ENCODE results near the gene WDR5. TPM values are rescaled to one million over a fixed set of nuclear protein-coding genes. Genes with fewer than 3 reads are reported as not detected.
"Not testable (repeated sequence)": the region's sequence is repeated elsewhere in the genome, so short reads cannot be mapped to it uniquely, and the experiment has no call there.

The WDR5 gene
- total RNA-seq (ENCODE audit: low replicate concordance): 14.4 and 19.9 TPM in 2 replicates

DNA sequence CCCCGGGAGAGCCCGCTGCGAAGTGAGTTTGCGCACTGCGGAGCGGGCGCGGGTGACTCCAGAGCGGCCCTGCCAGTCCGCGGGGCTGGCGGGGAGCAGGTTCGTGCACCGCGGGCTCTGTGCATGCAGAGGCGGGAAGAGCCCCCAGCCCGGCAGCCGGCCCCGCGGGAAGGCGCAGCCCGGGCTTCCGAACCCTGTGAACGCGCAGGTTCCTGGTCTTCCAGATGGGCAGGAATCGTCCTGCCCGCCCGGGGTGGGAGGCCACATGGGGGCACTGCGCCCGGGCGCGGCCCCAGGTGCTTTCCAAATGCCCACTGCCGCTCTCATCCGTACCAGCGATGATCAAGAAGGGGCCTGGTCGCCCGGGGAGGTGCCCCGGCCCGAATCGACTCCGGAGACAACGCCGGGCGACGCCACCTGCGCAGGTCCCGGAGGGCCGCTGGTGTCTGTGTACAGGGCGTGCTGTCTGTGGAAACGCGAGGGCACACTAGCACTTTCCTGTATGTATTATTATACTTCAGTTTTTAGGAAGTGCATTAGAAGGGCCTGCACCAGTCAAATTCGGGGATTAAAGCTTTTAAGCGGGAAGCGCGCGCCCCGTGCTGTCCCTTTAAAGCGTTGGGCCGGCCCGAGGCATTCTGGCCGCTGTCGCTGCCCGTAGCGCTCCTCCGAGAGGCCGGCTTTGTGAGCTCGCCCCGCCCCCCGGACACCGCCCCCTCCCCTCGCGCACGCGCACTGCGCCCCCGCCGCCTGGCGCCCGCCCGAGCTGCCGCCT is at the start of gene WDR5:
Gene WDR5, plus strand, starts transcription at position 740 of the 775 bp plus-strand sequence. CDS start 3,796 bp downstream, outside the sequence.
- TF ChIP-seq, protein P1, sequence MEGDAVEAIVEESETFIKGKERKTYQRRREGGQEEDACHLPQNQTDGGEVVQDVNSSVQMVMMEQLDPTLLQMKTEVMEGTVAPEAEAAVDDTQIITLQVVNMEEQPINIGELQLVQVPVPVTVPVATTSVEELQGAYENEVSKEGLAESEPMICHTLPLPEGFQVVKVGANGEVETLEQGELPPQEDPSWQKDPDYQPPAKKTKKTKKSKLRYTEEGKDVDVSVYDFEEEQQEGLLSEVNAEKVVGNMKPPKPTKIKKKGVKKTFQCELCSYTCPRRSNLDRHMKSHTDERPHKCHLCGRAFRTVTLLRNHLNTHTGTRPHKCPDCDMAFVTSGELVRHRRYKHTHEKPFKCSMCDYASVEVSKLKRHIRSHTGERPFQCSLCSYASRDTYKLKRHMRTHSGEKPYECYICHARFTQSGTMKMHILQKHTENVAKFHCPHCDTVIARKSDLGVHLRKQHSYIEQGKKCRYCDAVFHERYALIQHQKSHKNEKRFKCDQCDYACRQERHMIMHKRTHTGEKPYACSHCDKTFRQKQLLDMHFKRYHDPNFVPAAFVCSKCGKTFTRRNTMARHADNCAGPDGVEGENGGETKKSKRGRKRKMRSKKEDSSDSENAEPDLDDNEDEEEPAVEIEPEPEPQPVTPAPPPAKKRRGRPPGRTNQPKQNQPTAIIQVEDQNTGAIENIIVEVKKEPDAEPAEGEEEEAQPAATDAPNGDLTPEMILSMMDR (IDR thresholded peaks at IDR 0.05; ENCODE audit: insufficient read depth, low read length): peak; percentile 31
- DNase-seq (ENCODE audit: low read depth): peak; percentile 87
- H3K4me3 ChIP-seq (ENCODE audit: low read depth, low read length): peak within 1 kb of the TSS; percentile 93

DNA sequence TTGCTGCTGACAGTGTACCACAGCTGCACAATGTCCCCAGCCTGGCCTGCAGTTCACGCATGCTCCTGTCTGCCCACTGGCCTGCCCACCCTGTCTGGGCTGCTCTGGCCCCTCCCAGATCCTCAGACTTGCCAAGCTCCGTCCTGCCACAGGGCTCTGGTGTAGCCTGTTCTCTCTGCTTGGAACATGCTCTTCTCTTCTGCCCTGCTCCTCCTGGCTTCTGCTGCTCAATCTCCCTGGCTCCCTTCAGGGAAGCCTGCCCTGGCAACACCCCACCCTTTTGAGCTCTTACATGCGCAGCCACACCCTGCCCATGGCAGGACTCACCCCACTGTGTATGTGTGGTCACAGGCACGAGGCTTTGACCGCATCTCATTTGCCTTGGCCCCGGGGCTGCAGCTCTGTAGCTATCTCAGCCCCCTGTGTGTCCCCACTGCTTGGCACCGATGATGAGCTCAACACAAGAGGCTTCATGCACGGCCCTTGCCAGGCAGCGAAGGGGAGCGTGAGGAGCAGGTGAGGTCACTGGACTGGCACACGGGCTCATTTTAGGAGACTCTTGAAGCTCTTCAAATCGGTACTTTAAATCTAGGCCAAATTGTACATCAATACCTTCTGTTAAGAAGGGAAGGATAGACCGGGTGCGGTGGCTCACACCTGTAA is 47.7 kb upstream of the WDR5 start:
- DNase-seq (ENCODE audit: low read depth): no peak
- TF ChIP-seq, protein P1 (IDR thresholded peaks at IDR 0.05; ENCODE audit: insufficient read depth, low read length): no peak
- no peak overlapping the region for H3K4me3 ChIP-seq (ENCODE audit: low read depth, low read length)

DNA sequence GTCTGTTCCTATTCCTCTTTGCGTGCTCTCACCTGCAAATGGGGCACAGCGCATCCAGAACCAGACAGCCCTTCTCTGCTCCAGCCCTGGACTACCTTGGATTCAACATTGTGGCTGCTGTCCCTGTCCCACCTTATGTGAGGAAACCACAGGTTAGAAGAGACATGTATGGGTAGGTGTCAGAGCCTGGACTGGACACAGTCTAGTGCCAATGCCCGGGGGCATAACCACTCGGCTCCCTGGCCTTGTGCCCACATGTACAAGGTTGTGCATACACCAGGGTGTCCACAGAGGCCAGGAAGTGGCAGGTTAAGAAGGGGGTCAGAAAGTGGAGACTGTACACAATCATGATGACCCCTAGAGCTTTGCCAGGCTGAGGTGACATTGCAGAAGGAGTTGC is 45.9 kb upstream of the WDR5 start:
- TF ChIP-seq, protein P1 (IDR thresholded peaks at IDR 0.05; ENCODE audit: insufficient read depth, low read length): no peak
- no peak overlapping the region for H3K4me3 ChIP-seq (ENCODE audit: low read depth, low read length)
- DNase-seq (ENCODE audit: low read depth): no peak

DNA sequence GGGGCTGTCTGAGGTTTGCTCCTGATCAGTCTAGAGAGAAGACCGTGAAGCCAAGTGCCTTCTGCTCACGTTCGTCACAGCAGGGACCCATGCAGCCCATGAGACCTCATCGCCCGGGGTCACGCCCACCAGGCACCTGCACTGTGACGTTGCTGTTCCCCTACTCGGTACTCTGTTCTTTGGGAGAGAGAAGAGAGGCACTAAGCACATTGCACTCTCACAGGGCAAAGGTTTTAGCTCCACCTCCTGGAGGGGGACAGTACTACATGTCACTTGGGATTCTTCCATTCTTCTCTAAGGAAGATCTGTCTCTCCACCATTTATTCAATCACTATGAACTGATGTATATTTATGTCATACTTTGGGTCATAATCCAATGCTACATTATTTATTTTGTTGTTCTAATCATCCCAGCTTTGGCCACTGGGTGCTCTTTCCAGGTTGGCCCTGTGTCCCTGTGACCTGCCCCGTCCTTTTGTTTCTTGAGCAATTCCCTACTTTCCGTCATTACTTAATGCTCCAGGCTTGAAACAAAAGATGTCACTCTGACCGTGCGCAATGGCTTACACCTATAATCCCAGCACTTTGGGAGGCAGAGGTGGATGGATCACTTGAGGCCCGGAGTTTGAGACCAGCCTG is 36.6 kb upstream of the WDR5 start:
- TF ChIP-seq, protein P1 (IDR thresholded peaks at IDR 0.05; ENCODE audit: insufficient read depth, low read length): peak; percentile 71
- H3K4me3 ChIP-seq (ENCODE audit: low read depth, low read length): no peak overlapping the region
- DNase-seq (ENCODE audit: low read depth): peak; percentile 34

DNA sequence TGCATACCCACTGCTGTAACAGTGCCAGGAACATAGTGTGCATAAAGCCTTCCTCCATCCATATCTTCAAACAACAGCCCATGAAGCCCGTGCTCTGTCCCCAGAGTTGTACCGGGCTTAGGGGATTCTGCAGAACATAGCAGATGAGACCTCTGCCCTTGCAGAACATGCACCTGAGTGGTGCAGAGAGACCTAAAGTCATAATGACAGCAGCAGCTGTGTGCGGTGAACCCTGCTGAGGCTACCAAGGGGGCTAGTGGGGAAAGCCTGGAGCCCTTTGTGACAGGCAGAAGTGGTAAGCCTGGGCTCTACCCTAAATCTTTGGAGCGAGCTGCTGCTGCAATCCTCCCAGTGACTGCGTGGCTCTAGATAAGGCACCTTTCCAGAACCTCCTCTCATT is 35.8 kb upstream of the WDR5 start:
- TF ChIP-seq, protein P1 (IDR thresholded peaks at IDR 0.05; ENCODE audit: insufficient read depth, low read length): no peak
- no peak for DNase-seq (ENCODE audit: low read depth)
- H3K4me3 ChIP-seq (ENCODE audit: low read depth, low read length): no peak overlapping the region

DNA sequence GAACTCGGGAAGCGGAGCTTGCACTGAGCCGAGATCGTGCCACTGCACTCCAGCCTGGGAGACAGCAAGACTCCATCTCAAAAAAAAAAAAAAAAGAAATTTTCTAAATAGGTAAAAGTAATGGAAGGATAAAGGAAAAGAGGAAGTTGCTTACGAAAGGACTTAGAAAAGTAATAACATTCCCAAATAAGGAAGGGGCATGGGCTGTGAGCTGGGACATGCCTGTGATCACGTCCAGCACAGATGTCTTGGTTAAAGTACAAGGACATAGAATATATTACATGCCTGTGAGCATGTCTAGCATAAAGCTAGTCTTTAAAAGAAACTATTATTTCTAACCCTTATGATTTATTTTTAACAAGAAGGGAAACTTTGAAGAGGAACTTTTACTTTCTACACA is 34.7 kb upstream of the WDR5 start:
- not testable (repeated sequence) for H3K4me3 ChIP-seq (ENCODE audit: low read depth, low read length); DNase-seq (ENCODE audit: low read depth)

DNA sequence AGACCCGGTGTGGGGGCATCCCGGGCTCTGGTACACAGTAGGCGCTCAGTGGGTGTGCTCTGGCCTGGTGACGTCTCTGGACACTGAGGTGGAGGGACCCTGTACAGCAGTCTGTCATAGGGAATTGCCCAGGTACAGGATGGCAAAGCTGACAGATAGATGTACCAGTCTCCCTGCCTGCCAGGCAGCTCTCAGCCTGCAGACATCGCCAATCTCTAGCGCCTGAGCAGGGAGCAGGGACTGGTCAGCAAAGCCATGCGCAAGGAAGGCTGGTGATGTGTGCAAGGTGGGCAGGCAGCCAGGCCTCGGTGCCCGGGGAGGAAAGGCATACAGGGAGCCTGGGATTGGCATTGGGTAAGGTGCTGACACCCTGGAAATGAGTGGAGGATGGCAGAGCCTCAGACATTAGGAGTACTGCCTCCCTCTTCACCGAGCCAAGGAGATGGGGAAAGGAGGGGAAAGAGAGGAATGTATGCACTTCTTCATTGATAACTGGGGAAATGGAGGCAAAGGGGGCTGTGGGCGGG is 34.2 kb upstream of the WDR5 start:
- no peak for DNase-seq (ENCODE audit: low read depth)
- TF ChIP-seq, protein P1 (IDR thresholded peaks at IDR 0.05; ENCODE audit: insufficient read depth, low read length): no peak
- H3K4me3 ChIP-seq (ENCODE audit: low read depth, low read length): no peak overlapping the region

All from fibroblast of the aortic adventitia (primary cell).